Medulla oblongata (tissue), 1 donor: ENCODE data around the gene PLEKHA7.
"Not testable (repeated sequence)": the region's sequence is repeated elsewhere in the genome, so short reads cannot be mapped to it uniquely, and the experiment has no call there.

Source experiments
- DNase-seq: peaks from one replicate; pipeline ENCODE4 v3.0.0-alpha.2; 2015; ENCODE audit errors: extremely low spot score

The PLEKHA7 gene

DNA sequence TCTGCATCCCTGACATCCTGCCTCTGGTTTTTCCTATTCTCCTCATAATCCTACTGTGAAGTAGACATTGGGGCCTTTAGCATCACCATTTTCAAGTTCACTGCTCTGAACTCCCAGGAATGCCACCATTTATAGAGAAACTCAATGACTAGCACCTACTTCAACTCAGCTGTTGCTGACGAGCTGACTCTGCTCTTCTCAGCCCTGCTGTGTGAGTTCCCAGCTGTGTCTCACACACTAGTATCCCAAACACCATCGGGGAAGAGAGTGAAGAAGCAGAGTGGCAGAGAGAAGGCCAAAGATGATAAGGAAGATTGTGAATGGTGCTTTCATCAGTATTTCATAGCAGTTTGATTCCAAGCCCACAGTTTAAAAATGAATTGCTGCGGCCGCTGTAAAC is 71.9 kb downstream of the PLEKHA7 start:
- DNase-seq, result no peak

DNA sequence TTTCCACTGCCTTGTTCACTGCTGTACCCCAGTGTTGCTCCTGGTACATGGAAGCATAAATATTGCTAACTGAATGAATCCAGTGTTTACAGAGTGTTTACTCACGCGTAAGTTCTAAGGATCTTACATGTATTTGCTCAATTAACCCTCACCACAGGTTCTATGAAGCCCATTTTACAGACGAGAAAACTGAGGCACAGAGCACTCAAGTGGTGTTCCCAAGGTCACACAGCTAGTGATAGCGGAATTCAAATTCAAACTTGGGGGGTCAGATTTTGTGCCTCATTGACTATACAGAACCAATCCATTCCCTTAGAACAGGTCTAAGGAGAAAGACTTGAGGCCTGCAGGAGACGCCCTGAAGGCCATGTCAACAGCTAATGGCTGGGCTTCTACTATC is 72.3 kb downstream of the PLEKHA7 start:
- no peak for DNase-seq

DNA sequence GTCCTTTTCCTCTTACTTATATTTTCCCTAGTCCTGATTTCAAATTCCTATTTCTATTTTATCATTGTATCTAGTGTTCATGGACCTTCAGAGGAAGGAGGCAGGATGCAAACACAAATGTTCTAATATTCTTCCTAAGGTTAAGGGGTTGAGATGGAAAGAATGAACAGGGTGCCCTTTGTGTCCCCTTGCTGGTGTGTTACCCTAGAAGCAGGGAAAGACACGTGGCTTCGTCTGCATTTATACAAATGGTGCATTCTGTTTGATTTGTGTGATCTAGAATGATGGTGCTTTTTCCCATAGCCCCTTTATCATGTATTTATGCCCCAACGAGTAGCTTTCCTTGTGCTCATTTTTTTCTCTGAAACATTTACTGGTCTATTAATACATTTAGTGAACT is 76.2 kb downstream of the PLEKHA7 start:
- DNase-seq, result peak; percentile 13

- DNase-seq, result no peak
Observed at GRCh38 chr11:16936643-16937042, 77.6 kb downstream of the PLEKHA7 start.

DNA sequence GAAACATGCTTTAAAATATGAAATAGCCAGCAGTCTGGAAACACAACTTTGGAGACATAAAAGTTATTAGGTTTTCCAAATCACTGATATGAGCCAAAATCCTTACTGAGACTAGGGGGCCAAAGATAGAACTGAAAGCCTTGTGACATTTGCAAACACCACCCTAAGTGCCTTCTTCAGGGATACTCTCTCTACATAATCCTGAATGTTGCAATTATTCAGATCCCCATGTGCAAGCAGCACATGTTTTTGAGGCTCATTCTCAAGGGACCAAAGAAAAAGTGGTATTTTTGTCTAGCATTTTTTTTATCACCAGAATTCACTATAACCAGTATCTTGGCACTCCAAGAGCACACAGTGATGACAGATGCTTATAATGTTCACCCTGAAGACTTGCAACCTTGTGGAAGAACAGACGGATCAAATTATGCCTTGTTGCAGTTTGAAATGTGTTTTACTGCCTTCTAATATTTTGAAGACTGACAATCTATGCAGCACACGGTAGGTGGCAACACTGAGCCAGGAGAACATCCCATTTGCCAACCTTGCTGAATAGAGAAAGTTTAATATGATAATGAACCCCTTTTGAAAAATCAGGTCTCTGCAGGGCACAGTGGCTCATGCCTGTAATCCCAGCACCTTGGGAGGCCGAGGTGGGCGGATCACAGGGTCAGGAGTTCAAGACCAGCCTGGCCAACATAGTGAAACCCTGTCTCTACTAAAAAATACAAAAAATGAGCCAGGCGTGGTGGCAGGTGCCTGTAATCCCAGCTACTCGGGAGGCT is 78.5 kb downstream of the PLEKHA7 start:
- DNase-seq, result peak; percentile 52

DNA sequence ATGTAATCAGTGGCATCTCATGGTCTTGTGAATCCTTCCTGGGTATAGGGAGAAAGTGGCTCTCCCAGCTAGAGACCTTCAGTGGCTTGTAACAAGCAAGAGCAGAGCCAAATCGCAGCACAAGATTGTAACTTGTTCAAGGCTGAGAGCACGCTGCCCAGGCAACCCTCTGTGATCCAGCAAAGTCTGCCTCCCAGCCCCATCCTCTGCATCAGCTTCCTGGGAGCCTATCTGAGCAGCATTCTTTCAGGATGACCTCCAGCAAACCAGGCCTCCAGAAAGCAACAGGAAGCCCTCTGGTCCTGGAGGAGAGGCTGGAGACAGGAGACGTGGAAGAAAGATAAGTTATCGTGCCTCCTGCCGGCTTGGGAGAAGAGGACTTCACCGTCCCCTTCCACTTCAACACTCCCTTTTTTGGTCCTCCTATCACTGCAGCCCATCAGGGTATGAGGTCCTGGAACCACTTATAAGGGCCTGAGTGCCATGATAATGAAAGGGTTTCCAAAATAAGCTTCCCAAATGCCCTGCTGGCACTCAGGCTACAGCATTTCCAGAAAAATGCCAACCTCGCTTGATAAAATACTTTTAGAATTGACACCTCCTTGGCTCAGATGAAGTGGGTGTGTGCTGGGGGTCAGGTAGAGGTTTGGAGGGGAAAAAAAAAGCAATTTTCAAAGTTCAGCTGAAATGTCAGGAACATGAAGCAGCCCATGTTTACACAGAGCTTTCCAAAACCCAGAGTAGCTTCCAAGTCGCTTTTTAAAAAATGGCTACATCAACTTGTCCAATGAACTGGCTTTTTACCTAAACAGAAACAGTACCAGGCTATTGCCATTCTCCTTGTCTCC is 80.2 kb downstream of the PLEKHA7 start:
- peak; percentile 44 for DNase-seq

- peak; percentile 58 for DNase-seq
Observed at GRCh38 chr11:16933291-16933690, 80.9 kb downstream of the PLEKHA7 start.

DNA sequence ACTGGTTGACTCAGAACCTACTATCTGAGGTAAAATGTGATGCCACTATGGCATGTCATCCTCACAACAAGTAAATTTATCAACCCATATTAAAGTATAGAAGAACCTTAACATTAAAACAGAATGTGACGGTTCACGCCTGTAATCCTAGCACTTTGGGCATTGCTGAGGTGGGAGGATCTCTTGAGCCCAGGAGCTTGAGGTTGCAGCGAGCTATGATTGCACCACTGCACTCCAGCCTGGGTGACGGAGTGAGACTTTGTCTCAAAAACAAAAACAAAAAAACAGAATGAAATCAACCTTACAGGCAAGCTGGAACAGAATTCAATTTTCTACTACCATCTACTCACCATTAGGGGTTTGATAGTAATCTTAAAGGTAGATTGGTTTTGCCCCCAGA is 86.2 kb downstream of the PLEKHA7 start:
- no peak for DNase-seq

GRCh38 chr11:16926883-16927626 is 87.2 kb downstream of the PLEKHA7 start:
- no peak for DNase-seq

- DNase-seq, result no peak
Observed at GRCh38 chr11:16925561-16926065, 88.6 kb downstream of the PLEKHA7 start.

DNA sequence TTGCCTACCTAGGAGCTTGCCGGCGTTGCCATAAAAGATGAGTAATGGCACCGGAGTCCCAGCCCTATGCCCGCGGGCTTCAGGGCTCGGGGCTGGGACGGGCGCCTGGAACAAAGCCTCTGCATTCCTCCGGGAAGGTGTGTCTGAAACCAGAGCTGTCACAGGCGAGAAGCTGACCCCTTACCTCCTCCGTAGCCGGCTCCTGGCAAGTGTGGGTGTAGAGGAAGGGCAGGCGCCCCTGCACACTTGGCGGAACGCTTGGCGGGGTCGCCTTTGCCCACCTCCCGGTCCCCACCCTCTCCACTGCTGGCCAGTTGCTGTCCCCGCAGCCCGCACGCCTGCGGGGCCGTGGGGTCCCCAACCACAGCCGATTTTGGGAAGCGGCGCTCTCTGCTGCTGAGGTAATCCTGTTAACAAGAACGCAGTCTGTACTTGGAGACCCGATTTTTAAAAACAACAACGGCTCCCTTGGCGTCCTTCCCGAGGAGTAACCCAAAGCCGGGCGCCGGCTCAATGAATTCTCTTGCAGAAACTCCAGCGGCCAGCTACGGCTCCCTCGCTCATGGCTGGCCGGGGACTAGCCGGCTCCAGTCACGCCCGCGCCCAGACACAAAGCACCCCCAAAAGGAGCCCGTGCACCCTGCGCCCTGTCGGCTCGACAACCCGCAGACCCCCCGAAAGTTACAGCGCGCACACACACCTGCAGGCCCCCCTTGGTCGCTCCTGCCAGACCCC is 89.2 kb downstream of the PLEKHA7 start:
- peak; percentile 29 for DNase-seq

- no peak for DNase-seq
Observed at GRCh38 chr11:16924462-16924825, 89.8 kb downstream of the PLEKHA7 start.

DNA sequence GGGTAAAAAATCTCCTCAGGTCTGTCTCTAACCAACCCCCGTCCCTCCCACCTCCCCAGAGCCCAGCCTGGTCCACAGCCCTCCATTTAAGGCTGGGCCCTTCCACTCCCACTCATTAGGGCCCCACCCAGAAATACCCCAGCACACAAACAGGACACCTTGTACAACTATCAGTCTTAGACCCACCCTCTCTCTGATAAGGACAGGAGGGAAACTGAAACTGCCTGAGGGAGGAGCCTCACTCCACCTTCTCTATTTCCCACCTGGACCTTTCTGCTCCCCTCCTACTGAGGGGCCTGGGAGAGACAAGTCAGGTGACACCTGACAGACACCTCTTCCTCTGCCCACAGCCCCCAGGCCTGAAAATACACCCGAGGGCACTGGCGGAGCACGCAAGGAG is 90.2 kb downstream of the PLEKHA7 start:
- DNase-seq, result no peak

GRCh38 chr11:16921668-16922067 is 92.5 kb downstream of the PLEKHA7 start:
- no peak for DNase-seq

DNA sequence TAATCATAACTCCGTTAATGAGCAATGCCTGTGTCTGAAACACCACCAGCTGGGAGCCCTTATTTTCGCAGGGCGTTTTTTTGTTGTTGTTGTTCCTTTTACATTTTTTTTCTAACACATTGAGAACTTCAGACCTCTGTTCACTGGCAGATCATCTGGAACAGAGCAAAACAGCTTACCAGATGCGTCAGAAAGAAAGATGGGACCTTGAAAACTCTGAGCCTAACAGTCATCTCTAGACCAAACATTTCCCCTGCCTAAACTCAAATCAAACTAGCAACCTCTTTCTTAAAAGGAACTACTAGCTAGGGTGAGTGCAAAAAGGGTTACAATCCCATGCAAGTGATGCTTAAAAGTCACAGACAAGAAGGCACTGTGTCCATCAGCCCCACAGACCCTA is 93.2 kb downstream of the PLEKHA7 start:
- no peak for DNase-seq

- DNase-seq, result no peak
Observed at GRCh38 chr11:16920559-16920958, 93.7 kb downstream of the PLEKHA7 start.

GRCh38 chr11:16918543-16919182 is 95.6 kb downstream of the PLEKHA7 start:
- not testable (repeated sequence) for DNase-seq

DNA sequence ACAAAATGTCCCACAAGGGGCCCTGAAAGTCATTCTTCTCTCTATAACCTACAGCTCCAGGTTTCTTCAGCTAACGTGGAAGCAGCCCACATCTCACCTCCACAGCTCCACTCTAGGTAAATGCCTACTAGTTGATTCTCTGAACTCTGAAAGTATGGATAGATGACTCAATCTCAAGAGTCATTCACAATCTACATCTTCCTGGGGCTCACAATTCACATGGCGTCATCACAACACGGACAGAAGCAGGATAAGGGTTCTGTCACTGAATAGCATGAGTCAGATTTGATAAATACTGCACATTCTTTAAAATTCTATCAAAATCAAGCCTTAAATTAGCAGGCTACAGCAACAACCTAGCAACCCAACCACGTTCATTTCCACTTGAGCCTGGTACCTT is 96.3 kb downstream of the PLEKHA7 start:
- DNase-seq, result no peak

DNA sequence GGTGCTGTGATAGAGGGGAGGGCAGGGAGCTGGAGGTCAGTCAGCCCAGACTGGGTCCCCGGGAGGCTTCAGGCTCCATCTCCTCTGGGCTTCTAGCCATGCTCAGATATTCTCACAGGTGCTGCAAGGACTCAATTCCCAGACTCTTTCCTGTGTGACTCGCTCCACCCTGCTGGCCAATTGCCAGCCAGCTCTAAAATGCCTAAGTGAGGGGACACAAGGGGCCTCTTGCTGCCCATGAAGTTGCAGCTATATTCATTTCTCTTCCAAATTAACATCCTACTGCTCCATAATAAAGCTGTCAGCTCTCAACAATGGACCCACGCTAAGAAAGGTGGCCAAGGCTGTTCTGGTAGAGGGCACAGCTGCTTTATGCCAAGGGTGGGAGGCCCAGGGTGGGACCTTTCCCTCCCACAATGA is 101.5 kb downstream of the PLEKHA7 start:
- DNase-seq, result no peak

- no peak for DNase-seq
Observed at GRCh38 chr11:16911658-16912057, 102.6 kb downstream of the PLEKHA7 start.

- DNase-seq, result no peak
Observed at GRCh38 chr11:16911186-16911585, 103.0 kb downstream of the PLEKHA7 start.
